OCI-M2 (cell line): ENCODE measurements around the gene TRPM3.
A peak's percentile ranks its signal among the peaks of the same experiment; 100 is the strongest.

ENCODE experiments used
- DNase-seq: peaks from one replicate; lab custom pipeline; 2025; ENCODE audit not compliant: unreplicated experiment; lab: John Stamatoyannopoulos, UW

The TRPM3 gene

DNA sequence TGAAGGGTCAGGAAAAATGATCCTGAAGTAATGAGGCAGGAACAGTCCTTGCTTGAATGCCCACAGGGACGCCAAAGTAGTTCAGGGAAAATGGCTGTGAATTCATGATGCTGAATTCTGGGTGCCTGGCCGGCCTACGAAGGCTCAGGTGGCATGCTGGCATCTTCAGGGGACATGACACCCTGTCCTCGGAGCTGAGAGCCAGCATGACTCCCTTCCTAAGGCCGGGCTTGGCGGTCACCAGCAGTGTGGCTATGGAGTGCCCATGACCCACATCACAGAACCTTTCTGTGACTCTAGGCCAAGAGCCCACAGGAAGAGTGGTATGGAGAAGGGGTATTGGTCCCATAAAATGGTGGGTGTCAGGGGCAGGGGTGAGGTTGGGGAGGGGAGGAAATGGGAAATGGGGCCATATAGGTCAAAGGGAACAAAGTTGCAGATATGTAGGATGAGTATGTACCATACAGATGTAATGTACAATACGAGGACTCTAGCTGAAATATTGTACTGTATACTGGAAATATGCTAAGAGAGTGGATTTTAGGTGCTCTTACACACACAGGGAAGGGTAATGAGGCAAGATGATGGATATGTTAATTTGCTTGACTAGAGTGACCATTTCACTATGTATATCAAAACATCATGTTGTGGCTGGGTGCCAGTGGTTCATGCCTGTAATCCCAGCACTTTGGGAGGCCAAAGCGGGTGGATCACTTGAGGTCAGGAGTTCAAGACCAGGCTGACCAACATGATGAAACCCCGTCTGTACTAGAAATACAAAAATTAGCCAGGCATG, 504.2 kb downstream of the TRPM3 start:
- no peak for DNase-seq

DNA sequence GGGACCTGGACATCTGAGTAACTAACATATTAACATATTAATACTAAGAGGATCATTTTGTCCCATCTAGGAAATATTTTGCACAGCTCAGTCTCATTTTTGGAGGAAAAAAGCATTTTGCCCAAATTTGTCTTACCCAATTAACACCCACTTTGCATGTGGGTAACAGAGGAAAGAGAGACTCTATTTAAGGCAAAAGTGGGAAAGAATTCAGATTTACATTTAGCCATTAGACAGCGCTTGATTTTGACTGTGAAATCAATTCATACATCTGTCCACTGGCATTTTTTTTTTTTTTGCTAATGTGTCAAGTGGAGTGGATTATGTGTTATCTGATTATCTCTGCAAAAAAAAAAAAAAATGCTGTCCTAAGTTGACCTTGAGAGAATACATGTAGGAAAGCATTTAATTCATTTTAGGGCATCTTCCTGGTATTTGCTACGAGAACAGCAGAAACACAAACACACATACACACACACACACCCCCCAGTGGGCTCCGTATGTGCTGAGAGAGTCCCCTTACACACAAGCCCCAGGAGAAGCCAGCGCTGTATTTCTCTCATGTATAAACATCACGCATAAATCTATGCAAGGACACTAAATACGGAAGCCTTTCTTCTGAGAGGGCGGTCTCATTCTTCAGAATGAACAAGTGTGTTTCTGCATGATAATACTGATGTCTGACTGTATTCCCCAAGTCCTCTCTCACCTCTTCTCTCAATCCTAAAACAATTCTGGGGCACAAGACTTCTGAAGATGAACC, 505.0 kb downstream of the TRPM3 start:
- DNase-seq, result no peak

DNA sequence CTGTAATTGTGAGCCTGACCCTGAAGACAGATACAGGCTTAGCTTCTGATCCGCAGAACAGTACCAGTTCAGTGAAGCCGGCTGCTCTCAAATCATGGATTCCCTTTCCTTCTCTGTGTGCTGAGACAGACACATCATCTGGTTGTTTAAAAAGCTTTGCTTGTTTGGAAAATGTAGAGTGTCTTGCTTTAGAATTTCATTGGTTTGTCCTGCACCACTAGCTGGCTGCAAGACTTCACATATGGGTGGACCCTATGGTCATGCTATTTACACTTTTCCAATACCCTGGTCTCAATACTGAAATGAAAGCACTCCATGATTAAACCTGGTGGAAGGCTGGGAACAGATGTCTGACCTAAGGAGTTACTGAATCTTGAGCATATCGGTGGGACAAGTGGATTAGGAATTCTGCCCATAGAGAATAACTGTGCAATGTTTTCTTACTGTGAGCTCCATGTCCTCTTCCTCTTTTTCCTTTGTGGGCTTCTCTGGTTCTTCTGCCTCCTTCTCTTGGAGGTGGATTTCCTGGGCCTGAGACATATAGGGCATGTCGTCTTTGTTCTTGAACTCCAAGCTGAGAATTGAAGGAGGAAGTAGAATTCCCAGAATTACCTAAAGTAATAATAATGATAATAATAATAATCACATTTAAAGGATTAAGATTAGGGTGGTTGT, 505.8 kb downstream of the TRPM3 start:
- DNase-seq, result no peak

DNA sequence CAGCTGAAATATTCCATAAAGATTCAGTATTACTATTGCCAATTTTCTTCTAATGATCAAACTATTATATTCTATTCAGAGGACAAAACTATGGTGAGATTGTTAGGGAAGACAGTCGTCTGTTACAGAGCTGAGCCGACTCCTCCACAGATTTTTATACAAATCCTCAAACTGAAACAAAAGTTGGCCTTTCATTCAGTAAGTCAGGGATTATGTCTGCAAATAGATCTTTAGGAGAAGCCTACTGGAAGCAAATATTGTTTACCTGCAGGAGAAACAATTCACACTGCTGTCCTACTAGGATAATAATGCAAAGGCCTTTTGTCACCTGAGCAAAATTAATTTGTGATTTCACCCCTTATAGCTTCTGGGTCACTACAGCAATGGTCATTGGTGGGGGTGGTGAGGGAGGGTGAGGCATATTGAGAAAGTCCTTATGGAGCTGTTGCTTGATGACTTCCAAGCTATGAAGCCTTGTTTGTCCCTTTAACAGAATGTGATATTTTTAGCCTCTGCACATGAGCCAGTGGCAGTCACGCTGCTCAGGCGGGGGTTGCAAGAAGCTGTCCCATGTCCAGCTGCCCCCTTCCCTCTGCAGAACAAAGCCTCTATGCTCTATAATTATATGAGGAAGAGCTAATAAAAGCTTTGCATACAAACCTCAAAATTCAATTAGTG, 506.5 kb downstream of the TRPM3 start:
- no peak for DNase-seq

DNA sequence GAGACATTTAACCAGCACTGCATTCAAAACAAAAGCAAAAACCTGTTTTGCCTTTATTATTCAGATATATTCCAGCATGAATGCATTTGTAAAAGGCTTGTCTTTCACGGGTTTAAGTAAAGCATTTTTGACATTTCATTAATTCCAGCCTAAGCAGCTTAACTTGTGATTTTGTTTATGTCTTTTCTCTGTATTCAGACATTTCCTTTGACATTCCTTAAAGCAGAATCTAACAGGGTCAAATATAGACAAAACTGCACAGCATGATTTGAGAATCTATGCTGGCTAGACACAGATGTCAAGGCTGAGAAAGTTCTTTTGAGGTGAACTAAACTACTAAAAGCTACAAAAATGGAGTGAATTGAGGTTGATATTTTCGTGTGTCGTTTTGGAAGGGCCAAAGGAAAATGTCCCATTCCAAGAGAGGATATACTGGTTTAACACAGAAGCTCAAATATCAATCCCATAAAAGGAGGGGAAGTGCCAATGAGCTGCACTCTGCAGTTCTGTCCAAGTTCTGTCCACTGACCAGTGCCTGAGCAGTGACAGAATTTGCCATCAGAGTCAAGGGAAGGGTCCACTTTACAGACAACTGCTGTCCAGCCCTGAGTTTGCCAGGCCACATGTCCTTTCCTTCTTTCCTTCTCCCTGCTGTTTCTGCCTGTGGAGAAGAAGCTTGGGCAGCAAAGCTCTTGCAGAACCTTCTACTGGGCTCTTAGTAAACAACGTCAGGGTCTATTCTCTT, 508.2 kb downstream of the TRPM3 start:
- DNase-seq, result no peak

DNA sequence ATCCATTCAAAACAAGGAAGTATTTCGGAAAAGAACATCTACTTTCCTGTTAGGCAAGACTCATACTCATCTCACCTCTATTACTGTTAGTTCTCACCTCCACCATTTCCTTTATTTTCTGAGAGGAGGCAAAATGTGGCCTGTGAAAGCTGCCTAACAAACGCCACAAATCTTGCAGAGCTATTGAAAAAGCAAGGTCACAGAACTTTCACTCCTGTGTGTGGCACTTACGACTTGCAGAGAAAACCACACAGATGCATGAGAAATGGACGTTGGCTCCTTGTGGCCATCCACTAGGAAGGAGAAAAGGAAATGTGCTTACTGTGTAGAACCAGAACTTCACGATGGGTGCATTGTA, 511.2 kb downstream of the TRPM3 start:
- DNase-seq, result no peak

DNA sequence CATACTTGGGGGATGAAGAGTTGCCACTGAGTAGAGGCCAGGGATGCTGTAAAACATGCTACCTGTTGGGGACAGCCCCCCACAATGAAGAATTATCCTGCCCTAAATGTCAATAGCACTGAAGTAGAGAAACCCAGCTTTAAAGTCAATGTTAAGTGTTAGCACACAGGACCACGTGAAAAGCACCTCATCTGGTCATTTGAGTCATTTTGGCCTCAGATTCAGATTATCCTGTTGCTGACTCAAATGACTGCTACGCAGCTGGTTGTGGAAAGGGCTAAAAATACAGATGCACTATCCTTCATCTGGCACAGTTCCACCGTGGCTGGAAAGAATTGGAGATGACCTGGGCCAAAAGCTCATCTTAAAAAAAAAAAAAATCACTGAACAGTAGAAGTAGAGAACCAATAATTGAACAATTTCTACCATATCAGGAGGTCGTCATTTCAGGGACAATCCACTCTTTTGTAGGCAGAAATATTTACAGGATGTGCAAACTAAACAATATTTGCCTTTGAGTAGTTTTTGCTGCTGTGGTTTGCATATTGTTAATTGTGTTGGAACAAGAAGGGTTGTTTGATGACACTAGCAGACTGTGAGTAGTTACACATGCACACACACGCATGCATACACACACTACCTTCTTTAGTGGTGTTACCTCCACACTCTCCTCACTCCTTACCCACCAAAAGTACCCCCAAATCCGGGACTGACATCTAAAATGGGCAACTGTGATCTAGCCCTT, 511.7 kb downstream of the TRPM3 start:
- no peak for DNase-seq

DNA sequence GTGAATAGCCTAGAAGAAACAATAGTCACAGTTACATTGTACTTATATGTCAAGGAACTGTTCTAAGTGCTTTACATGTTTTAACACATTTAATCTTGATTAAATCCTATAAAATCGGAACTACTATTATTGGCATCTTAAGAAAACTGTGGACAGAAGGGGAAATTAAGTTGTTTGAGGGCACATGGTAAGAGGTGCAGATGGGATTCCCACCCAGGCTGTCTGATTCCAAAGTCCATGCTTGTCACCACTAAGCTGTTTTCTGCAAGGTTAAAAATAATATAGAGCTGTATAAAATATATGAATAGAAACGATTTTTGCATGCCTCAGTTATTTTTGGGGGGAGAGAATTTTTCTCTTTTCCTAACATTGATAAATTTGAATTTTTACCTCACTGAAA, 512.4 kb downstream of the TRPM3 start:
- DNase-seq, result no peak

DNA sequence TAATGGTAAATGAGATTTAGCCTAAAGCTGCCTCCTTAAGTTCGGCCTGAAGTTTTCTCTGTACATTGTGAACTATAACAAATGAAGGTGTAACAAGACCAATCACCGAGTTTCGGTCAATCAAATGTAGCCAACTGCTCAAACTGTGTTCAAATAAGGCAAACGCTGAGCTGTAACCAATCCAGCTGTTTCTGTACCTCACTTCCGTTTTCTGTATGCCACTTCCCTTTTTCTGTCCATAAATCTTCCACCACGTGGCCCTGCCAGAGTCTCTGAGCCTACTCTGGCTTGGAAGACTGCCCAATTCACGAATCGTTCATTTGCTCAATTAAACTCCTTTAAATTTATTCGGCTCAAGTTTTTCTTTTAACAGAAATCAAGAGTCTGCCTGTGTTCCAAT, 513.5 kb downstream of the TRPM3 start:
- DNase-seq, result no peak

DNA sequence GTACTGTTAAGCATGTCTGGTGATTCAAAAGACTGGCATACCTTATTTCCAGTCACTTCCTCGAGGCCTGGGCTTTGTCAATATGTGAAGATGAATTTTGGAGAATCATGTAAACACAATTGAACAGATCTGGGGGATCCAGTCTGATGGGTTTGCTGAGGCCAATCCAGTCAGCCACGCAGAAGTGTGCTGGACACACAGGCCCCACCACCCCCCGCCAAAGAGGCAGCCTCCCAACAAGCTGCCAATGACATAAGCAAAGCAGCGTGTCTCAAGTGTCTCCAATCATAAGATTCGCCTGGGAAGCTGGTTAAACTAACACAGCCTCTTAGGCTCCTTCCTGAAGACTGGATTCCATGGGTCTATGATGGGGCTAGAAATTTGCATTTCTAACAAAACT, 514.1 kb downstream of the TRPM3 start:
- DNase-seq, result no peak

DNA sequence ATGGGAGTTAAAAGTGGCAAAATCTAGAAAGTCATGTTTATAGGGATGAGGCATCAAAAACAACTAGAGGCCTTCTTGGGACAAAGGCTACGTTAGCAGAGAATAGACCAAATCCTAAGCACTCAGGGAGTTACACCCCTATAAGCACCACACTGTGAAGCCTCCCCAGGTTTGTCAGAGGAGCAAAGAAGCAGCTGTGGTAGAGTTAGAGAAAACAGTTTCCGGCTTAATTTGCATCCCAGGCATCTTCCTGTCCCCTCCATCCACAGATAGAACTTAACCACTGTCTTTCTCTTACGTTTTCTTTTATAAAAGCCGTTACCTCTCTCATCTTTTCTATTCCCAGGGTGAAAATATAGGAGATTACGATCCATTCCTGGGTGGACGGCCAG, 518.4 kb downstream of the TRPM3 start:
- no peak for DNase-seq

DNA sequence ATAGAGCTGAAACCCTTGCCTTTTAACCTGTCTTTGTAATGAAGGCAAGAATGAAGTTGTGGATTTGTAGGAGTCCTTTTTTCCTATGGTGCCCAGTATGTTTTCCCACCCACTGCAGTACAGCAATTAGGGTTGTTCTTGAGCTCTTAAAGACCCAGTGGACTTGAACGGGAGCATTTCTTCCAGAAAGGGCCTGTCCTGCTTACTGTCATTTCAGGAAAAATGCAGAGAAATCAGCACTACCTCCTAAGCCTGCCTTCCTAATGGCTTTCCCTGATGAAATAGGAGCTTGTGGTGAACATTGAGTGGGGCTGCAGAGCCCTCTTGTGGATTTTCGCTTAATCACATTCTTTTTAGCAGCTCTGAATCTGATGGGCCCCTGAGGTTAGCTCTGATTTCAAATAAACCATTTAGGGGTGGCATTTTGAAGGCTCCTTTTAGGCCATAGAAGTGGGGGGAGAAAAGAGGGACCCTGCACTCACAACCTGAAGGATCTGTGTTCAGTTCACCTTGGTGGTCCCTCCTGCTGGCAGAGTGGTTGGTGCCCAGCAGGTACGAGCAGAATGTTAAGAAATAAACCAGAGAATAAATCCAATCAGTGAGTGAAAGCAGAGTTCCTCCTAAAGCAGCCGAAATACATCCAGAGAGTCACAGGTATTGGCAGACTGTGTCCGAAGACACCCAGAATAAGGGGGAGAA, 519.0 kb downstream of the TRPM3 start:
- peak; percentile 14 for DNase-seq

DNA sequence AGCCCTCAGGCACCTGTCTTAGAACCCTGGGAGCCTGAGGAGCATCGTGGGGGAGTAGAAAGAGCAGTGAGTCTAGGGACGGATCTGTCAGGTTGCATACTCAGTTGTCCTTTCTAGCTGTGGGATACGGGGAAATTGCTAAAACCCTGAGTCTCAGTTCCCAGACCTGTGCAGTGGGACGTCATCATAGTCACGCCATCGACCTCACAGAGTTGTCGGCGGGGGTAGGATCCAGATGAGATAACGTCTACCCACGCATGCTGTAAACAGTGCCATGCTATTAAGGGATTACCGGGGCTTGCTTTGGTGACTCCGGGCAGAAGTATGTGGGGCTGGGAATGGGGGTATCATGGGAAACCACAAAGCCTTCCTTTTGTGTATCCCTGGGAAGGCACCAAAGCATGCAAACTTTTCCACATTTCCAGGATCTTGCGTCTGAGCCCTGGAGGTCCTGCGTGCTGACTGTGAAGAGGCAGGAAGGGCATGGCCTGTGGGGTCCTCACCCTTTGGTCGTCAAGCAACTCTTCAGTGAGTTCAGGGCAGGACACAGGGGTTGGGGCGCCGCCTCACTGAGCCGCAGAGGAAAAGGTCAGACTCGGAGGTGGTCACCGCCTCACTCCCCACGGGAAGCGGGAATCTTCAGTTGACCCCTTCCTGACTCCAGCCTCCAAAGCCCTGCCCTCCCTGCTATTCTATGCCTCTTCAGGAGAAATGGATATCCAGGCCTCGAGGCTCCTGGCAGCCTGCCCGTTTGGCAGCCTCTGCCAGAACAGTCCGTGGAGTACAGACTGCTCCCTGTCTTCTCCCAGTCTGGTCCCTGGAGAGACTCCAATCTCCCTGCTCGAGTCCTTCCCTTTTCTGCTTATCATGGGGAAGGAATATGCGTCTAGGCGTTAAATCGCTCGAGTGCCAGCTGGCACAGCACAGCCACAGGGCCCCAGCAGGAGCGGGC, 520.1 kb downstream of the TRPM3 start:
- no peak for DNase-seq

DNA sequence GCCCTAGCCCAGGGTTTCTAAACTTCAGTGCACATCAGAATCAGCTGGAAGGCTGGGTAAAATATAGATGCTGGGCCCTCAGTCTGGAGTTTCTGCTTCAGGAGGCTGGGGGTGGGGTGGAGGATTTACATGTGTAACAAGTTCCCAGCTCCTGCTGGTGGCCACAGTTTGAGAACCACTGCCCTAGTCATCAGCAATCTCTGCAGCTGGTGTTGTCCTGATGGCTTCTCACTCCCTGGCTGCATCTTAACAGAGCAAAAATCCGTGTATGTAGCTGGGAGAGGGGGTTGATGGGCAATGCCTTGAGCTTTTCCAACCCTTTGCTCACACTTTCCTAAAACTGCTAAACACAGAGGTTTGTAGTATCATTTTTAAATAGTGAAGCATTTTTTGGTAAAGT, 520.9 kb downstream of the TRPM3 start:
- DNase-seq, result no peak

DNA sequence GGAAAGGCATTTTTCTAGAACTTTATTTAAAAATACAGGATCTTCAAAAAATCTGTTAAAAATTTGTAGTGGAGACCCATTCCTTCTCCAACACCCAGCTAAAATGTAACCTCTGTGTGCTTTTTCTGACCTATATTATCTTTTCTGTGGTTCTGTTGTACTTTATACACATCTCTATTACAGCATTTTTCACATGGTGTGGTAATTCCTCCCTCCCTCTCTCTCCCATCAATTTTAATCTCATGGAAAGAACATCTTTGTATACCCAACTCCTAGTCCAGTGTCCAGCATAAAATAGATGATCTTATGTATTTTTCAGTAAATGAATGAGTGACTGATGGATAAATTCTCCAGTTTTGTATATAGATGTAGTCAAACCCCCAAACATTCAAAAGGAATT, 523.5 kb downstream of the TRPM3 start:
- no peak for DNase-seq

DNA sequence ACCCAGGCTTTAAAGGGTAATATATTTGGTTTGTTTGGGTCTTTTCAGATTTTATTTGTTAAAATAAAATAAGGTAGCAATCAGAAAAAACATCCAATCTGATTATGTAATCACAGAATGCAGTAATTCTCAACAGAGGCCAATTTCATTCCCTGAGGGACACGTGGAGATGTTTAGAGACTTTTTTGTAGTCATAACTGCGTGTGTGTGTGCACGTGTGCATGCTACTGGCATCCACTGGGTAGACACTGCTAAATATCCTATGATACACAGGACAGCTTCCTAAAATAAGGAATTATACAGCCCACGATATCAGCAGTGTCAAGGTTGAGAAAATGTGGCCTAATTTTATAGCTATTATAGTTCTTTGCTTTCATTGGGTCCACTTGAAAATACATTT, 526.2 kb downstream of the TRPM3 start:
- no peak for DNase-seq

DNA sequence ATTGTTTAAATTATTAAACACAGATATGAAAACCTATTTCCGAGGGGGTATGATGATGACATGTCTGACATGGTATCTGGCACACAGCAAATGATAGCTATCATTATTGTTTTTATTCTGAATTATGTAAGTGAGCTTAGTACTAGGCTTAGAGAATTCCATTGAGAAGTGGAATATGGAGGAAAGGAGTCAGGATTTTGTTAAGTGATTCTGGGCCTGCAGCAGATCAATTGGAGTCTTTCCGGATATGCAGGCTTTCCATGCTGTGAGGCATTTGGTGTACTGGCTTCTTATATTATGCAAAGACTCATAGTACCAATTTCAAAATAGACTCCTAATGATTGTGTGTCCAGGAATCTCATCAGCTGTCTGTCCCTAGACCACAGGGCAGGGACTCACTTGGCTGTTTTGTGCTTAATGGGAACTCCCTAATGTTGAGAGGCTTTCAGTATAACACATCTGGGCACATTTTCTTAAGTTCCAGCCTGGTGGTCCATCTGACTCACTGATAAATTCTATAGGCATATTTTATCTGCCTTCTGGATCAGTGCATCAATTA, 527.0 kb downstream of the TRPM3 start:
- DNase-seq, result no peak

DNA sequence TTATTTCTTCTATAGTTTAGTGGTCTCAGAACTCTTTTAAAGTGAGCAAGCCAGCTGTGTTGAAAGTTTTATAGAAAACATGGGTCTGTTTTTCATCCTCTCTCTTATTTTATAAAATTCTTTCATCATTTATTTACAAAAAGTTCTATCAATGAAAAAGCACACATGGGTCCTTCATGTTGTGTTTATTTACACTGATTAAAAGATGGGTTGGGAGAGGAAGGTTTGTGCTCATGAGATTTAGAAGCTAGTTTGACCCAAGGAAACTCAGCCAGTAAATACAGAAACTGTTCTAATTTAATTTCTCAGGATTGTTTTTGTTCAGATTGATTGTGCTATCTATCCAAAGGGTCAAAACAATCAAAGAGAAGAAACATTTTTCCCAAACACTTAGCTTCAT, 528.2 kb downstream of the TRPM3 start:
- no peak for DNase-seq
